ENCODE results near the gene GGTLC1. TPM values are rescaled to one million over a fixed set of nuclear protein-coding genes. Genes with fewer than 3 reads are reported as not detected.

Gene GGTLC1
- total and polyA plus RNA-seq, 2 experiments from 2014 or later: not detected

DNA sequence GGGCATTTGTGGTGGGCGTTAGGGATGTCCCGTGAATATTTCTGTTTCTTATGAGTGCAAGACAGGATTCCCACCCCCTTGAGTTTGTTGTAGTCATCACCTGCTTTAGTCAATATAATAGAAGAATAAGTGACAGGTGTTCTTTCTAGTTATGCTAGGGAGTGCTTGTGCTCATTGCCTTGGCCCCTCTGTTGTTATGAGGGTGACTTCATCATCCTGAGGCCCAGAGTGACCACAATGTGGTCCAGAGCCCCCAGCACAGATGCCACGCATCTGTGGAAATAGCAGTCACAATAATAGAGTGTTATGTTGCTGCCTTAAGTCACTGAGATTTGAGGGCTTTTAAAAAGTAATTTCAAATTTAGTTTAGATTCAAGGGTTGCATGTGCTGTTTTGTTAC is 42.4 kb downstream of the GGTLC1 start:
- Histone ChIP-seq H3K79me2 (replicated peaks; ENCODE audit: insufficient read depth) (no peaks in the 10 kb centered on the region), H3K9me2 (ENCODE audit: insufficient read depth) (peaks cover 17% of the 10 kb centered on the region), H3K27ac (ENCODE audit: low read depth) (no peak overlapping the region), H4K20me1 (replicated peaks; ENCODE audit: insufficient read depth) (no peaks in the 10 kb centered on the region), H3K4me3 (no peak overlapping the region), H3K36me3 (ENCODE audit: insufficient read depth) (no peaks in the 10 kb centered on the region), H3F3A (replicated peaks; ENCODE audit: low read depth) (no peaks in the 10 kb centered on the region), H3K4me2 (no peak overlapping the region), H3K27me3 (ENCODE audit: insufficient read depth) (no peaks in the 10 kb centered on the region), H2AFZ (no peak overlapping the region), H3K4me1 (ENCODE audit: insufficient read depth) (no peaks in the 10 kb centered on the region)
- Mint-ChIP-seq H3K9me3 (no peaks in the 10 kb centered on the region; the same call in 2 of the 3 replicates), H3K4me3 (no peak overlapping the region), H3K36me3 (ENCODE audit: low read depth) (no peaks in the 10 kb centered on the region), H3K27me3 (ENCODE audit: insufficient read depth, low read depth, poor library complexity) (no peaks in the 10 kb centered on the region), H3K4me1 (peaks cover 6% of the 10 kb centered on the region; the same call in 1 of the 3 replicates), H3K27ac (no peak overlapping the region)
- ATAC-seq (no peak), DNase-seq (ENCODE audit: low spot score) (no peak)
- TF ChIP-seq CREB1 (CRISPR knock-in tag; IDR thresholded peaks at IDR 0.05; ENCODE audit: low read depth) (no peak), JUNB (IDR thresholded peaks at IDR 0.05; ENCODE audit: unreplicated experiment) (no peak)
- TF ChIP-seq, protein P1, sequence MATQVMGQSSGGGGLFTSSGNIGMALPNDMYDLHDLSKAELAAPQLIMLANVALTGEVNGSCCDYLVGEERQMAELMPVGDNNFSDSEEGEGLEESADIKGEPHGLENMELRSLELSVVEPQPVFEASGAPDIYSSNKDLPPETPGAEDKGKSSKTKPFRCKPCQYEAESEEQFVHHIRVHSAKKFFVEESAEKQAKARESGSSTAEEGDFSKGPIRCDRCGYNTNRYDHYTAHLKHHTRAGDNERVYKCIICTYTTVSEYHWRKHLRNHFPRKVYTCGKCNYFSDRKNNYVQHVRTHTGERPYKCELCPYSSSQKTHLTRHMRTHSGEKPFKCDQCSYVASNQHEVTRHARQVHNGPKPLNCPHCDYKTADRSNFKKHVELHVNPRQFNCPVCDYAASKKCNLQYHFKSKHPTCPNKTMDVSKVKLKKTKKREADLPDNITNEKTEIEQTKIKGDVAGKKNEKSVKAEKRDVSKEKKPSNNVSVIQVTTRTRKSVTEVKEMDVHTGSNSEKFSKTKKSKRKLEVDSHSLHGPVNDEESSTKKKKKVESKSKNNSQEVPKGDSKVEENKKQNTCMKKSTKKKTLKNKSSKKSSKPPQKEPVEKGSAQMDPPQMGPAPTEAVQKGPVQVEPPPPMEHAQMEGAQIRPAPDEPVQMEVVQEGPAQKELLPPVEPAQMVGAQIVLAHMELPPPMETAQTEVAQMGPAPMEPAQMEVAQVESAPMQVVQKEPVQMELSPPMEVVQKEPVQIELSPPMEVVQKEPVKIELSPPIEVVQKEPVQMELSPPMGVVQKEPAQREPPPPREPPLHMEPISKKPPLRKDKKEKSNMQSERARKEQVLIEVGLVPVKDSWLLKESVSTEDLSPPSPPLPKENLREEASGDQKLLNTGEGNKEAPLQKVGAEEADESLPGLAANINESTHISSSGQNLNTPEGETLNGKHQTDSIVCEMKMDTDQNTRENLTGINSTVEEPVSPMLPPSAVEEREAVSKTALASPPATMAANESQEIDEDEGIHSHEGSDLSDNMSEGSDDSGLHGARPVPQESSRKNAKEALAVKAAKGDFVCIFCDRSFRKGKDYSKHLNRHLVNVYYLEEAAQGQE (IDR thresholded peaks at IDR 0.05; ENCODE audit: unreplicated experiment): no peak

DNA sequence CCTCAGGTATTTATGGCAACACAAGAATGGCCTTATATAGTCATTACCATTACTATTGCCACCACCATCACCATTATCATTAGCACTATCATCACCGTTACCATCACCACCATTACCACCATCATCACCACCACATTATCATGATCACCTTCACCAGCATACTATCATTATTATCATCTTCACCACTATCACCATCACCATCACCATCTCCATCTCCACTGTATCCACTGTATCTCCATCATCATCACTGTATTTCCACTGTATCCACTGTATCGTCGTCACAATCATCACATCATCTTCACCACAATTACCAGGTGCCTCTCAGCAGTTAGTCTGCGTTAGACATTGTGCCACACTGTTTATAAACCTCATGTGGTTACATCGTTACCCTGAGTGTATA is 45.3 kb downstream of the GGTLC1 start:
- Histone ChIP-seq H3K27me3 (ENCODE audit: insufficient read depth) (no peaks in the 10 kb centered on the region), H3K4me3 (no peak overlapping the region), H4K20me1 (replicated peaks; ENCODE audit: insufficient read depth) (no peaks in the 10 kb centered on the region), H3F3A (replicated peaks; ENCODE audit: low read depth) (no peaks in the 10 kb centered on the region), H3K36me3 (ENCODE audit: insufficient read depth) (no peaks in the 10 kb centered on the region), H2AFZ (no peak overlapping the region), H3K4me1 (ENCODE audit: insufficient read depth) (no peaks in the 10 kb centered on the region), H3K27ac (ENCODE audit: low read depth) (no peak overlapping the region), H3K9me2 (ENCODE audit: insufficient read depth) (peaks cover 15% of the 10 kb centered on the region), H3K4me2 (no peak overlapping the region), H3K79me2 (replicated peaks; ENCODE audit: insufficient read depth) (no peaks in the 10 kb centered on the region)
- Mint-ChIP-seq H3K4me3 (no peak overlapping the region), H3K27ac (no peak overlapping the region), H3K27me3 (ENCODE audit: insufficient read depth, low read depth, poor library complexity) (no peaks in the 10 kb centered on the region), H3K36me3 (ENCODE audit: low read depth) (peaks cover 3% of the 10 kb centered on the region; the same call in 2 of the 3 replicates), H3K9me3 (peaks cover 4% of the 10 kb centered on the region), H3K4me1 (peaks cover 4% of the 10 kb centered on the region; the same call in 1 of the 3 replicates)
- ATAC-seq (no peak), DNase-seq (ENCODE audit: low spot score) (no peak)
- TF ChIP-seq, protein P2, sequence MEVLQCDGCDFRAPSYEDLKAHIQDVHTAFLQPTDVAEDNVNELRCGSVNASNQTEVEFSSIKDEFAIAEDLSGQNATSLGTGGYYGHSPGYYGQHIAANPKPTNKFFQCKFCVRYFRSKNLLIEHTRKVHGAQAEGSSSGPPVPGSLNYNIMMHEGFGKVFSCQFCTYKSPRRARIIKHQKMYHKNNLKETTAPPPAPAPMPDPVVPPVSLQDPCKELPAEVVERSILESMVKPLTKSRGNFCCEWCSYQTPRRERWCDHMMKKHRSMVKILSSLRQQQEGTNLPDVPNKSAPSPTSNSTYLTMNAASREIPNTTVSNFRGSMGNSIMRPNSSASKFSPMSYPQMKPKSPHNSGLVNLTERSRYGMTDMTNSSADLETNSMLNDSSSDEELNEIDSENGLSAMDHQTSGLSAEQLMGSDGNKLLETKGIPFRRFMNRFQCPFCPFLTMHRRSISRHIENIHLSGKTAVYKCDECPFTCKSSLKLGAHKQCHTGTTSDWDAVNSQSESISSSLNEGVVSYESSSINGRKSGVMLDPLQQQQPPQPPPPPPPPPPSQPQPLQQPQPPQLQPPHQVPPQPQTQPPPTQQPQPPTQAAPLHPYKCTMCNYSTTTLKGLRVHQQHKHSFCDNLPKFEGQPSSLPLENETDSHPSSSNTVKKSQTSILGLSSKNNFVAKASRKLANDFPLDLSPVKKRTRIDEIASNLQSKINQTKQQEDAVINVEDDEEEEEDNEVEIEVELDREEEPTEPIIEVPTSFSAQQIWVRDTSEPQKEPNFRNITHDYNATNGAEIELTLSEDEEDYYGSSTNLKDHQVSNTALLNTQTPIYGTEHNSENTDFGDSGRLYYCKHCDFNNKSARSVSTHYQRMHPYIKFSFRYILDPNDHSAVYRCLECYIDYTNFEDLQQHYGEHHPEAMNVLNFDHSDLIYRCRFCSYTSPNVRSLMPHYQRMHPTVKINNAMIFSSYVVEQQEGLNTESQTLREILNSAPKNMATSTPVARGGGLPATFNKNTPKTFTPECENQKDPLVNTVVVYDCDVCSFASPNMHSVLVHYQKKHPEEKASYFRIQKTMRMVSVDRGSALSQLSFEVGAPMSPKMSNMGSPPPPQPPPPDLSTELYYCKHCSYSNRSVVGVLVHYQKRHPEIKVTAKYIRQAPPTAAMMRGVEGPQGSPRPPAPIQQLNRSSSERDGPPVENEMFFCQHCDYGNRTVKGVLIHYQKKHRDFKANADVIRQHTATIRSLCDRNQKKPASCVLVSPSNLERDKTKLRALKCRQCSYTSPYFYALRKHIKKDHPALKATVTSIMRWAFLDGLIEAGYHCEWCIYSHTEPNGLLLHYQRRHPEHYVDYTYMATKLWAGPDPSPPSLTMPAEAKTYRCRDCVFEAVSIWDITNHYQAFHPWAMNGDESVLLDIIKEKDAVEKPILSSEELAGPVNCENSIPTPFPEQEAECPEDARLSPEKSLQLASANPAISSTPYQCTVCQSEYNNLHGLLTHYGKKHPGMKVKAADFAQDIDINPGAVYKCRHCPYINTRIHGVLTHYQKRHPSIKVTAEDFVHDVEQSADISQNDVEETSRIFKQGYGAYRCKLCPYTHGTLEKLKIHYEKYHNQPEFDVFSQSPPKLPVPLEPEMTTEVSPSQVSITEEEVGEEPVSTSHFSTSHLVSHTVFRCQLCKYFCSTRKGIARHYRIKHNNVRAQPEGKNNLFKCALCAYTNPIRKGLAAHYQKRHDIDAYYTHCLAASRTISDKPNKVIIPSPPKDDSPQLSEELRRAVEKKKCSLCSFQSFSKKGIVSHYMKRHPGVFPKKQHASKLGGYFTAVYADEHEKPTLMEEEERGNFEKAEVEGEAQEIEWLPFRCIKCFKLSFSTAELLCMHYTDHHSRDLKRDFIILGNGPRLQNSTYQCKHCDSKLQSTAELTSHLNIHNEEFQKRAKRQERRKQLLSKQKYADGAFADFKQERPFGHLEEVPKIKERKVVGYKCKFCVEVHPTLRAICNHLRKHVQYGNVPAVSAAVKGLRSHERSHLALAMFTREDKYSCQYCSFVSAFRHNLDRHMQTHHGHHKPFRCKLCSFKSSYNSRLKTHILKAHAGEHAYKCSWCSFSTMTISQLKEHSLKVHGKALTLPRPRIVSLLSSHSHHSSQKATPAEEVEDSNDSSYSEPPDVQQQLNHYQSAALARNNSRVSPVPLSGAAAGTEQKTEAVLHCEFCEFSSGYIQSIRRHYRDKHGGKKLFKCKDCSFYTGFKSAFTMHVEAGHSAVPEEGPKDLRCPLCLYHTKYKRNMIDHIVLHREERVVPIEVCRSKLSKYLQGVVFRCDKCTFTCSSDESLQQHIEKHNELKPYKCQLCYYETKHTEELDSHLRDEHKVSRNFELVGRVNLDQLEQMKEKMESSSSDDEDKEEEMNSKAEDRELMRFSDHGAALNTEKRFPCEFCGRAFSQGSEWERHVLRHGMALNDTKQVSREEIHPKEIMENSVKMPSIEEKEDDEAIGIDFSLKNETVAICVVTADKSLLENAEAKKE (CRISPR knock-in tag; IDR thresholded peaks at IDR 0.05): no peak
- TF ChIP-seq, protein P3, sequence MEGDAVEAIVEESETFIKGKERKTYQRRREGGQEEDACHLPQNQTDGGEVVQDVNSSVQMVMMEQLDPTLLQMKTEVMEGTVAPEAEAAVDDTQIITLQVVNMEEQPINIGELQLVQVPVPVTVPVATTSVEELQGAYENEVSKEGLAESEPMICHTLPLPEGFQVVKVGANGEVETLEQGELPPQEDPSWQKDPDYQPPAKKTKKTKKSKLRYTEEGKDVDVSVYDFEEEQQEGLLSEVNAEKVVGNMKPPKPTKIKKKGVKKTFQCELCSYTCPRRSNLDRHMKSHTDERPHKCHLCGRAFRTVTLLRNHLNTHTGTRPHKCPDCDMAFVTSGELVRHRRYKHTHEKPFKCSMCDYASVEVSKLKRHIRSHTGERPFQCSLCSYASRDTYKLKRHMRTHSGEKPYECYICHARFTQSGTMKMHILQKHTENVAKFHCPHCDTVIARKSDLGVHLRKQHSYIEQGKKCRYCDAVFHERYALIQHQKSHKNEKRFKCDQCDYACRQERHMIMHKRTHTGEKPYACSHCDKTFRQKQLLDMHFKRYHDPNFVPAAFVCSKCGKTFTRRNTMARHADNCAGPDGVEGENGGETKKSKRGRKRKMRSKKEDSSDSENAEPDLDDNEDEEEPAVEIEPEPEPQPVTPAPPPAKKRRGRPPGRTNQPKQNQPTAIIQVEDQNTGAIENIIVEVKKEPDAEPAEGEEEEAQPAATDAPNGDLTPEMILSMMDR (conservative IDR thresholded peaks at IDR 0.05; ENCODE audit: low read depth in 2 of 2): no peak
- no peak for TF ChIP-seq EZH2 (IDR thresholded peaks at IDR 0.05; ENCODE audit: low read depth, unreplicated experiment)
- TF ChIP-seq, protein P1 (IDR thresholded peaks at IDR 0.05; ENCODE audit: unreplicated experiment): no peak
